ENCODE measurements around the gene TEDC2. TPM values are rescaled to one million over a fixed set of nuclear protein-coding genes. Genes with fewer than 3 reads are reported as not detected.

The TEDC2 gene
- total and polyA plus RNA-seq, 2 of the 8 experiments (the other 6 are each of a cell fraction or from before 2014, with no cell fraction given), result 54.6 to 55.6 TPM

DNA sequence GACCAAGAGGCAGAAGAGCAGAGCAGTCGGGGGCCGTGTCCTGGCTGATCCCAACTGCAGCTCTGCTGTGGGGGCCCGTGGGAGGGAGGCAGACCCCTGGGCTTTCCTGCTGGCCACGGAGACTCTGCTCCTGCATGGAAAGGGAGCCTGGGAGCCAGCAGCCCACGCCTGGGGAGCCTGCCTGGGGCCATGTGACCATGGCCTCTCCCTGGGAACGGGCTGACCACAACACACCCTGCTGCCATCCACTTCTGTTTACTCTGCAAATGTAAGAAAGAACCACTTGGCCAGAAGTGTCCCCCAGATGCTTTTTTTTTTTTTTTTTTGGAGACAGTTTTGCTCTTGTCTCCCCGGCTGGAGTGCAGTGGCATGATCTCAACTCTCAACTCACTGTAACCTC is 2.0 kb upstream of the TEDC2 start (continued):
- TF ChIP-seq, protein P1, sequence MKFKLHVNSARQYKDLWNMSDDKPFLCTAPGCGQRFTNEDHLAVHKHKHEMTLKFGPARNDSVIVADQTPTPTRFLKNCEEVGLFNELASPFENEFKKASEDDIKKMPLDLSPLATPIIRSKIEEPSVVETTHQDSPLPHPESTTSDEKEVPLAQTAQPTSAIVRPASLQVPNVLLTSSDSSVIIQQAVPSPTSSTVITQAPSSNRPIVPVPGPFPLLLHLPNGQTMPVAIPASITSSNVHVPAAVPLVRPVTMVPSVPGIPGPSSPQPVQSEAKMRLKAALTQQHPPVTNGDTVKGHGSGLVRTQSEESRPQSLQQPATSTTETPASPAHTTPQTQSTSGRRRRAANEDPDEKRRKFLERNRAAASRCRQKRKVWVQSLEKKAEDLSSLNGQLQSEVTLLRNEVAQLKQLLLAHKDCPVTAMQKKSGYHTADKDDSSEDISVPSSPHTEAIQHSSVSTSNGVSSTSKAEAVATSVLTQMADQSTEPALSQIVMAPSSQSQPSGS (IDR thresholded peaks at IDR 0.05; ENCODE audit: low read length), result no peak
- no peak for TF ChIP-seq POLR2AphosphoS5 (IDR thresholded peaks at IDR 0.05; ENCODE audit: low read depth, low read length)
- TF ChIP-seq CBX8 (IDR thresholded peaks at IDR 0.05; ENCODE audit: borderline replicate concordance, low read depth, low read length), result no peak
- TF ChIP-seq, protein P2, sequence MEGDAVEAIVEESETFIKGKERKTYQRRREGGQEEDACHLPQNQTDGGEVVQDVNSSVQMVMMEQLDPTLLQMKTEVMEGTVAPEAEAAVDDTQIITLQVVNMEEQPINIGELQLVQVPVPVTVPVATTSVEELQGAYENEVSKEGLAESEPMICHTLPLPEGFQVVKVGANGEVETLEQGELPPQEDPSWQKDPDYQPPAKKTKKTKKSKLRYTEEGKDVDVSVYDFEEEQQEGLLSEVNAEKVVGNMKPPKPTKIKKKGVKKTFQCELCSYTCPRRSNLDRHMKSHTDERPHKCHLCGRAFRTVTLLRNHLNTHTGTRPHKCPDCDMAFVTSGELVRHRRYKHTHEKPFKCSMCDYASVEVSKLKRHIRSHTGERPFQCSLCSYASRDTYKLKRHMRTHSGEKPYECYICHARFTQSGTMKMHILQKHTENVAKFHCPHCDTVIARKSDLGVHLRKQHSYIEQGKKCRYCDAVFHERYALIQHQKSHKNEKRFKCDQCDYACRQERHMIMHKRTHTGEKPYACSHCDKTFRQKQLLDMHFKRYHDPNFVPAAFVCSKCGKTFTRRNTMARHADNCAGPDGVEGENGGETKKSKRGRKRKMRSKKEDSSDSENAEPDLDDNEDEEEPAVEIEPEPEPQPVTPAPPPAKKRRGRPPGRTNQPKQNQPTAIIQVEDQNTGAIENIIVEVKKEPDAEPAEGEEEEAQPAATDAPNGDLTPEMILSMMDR (IDR thresholded peaks at IDR 0.05; ENCODE audit: control extremely low read depth in 1 of 3, insufficient read depth in 1 of 3, low read depth in 1 of 3, low read length in 3 of 3), result no peak
- TF ChIP-seq SRF (IDR thresholded peaks at IDR 0.05; ENCODE audit: low read depth, low read length), result no peak
- no peak for TF ChIP-seq CHD2 (IDR thresholded peaks at IDR 0.05; ENCODE audit: low read length)
- no peak for TF ChIP-seq EGR1 (IDR thresholded peaks at IDR 0.05; ENCODE audit: borderline replicate concordance, low read depth, low read length)
